T-cell (primary cell): ENCODE data around the gene PELI2. TPM values are rescaled to one million over a fixed set of nuclear protein-coding genes. Genes with fewer than 3 reads are reported as not detected.
A peak's percentile ranks its signal among the peaks of the same experiment; 100 is the strongest.

Experiments used
- ATAC-seq, 4 experiments: fragments of 200-7000 bp in 3 of 4; fragments of 150-1000 bp in 1 of 4; cut with Tn5 transposase; replicated peaks in 1 of 4; 1 replicate in 3 of 4; 2 replicates in 1 of 4; pipeline ENCODE4 v1.10.0; 2021; ENCODE audit warnings: moderate library complexity in 3 of 4, mild to moderate bottlenecking in 2 of 4, moderate number of reproducible peaks in 1 of 4
- CTCF ChIA-PET, 2 donors: fragments of 300-600 bp; sonication (Branson Sonifier 250); formaldehyde crosslinking; loops; one replicate each; lab custom pipeline; 2022; ENCODE audit warnings: antibody characterized with exemption in 2 of 2; lab: Charles Lee
- POLR2A ChIA-PET, 2 donors: fragments of 300-600 bp; sonication (Branson Sonifier 250); formaldehyde crosslinking; loops; one replicate each; lab custom pipeline; 2022; ENCODE audit warnings: antibody characterized with exemption in 2 of 2; lab: Charles Lee
- DNase-seq, 35 experiments: peaks; one replicate each; pipeline versions ENCODE4 v3.0.0 to v3.0.0-alpha.2; 2013 to 2023
- H3K27ac ChIP-seq: one replicate; pipeline ENCODE4 v1.5.1; 2013; ENCODE audit warnings: low read length
- H3K27me3 ChIP-seq, 2 experiments: replicated peaks in 1 of 2; 1 replicate in 1 of 2; 2 replicates in 1 of 2; pipeline versions ENCODE4 v1.6.1 to v1.7.0; 2013; ENCODE audit warnings: low read length in 1 of 2, mixed read lengths in 1 of 2; ENCODE audit not compliant: control insufficient read depth in 2 of 2, insufficient read depth in 2 of 2; ENCODE audit errors: extremely low read depth in 1 of 2
- H3K36me3 ChIP-seq, 2 donors: 1 replicate in 1 of 2; 2 replicates in 1 of 2; pipeline versions ENCODE4 v1.6.1 to v1.7.0; 2013; ENCODE audit warnings: low read length in 1 of 2; ENCODE audit not compliant: control insufficient read depth in 2 of 2, insufficient read depth in 1 of 2; ENCODE audit errors: extremely low read depth in 1 of 2
- H3K4me1 ChIP-seq, 2 experiments: 1 replicate in 1 of 2; 2 replicates in 1 of 2; pipeline versions ENCODE4 v1.6.1 to v1.7.0; 2013; ENCODE audit warnings: low read length in 2 of 2, mixed read lengths in 1 of 2; ENCODE audit not compliant: insufficient read depth in 2 of 2, control insufficient read depth in 1 of 2; ENCODE audit errors: extremely low read depth in 1 of 2
- H3K4me3 ChIP-seq, 2 donors: 1 replicate in 1 of 2; 2 replicates in 1 of 2; pipeline versions ENCODE4 v1.5.1 to v1.7.0; 2013; ENCODE audit warnings: mild to moderate bottlenecking in 2 of 2, low read length in 1 of 2, moderate library complexity in 1 of 2; ENCODE audit not compliant: control insufficient read depth in 1 of 2; ENCODE audit errors: extremely low read depth in 1 of 2
- H3K9me3 ChIP-seq: 2 replicates; pipeline ENCODE4 v1.7.0; 2013
- H3K27ac Mint-ChIP-seq, 2 donors: one replicate each; pipeline ENCODE4 v1.8.0; 2020 to 2021; ENCODE audit warnings: mild to moderate bottlenecking in 2 of 2, mixed read lengths in 2 of 2
- H3K27me3 Mint-ChIP-seq, 2 donors: one replicate each; pipeline ENCODE4 v1.8.0; 2021 to 2022; ENCODE audit warnings: mixed read lengths in 2 of 2
- H3K36me3 Mint-ChIP-seq: one replicate; pipeline ENCODE4 v1.8.0; 2021; ENCODE audit warnings: mixed read lengths
- H3K4me1 Mint-ChIP-seq, 3 donors: one replicate each; pipeline ENCODE4 v1.8.0; 2020 to 2022; ENCODE audit warnings: mixed read lengths in 3 of 3, mild to moderate bottlenecking in 1 of 3
- H3K4me3 Mint-ChIP-seq, 3 donors: one replicate each; pipeline ENCODE4 v1.8.0; 2020 to 2022; ENCODE audit warnings: mild to moderate bottlenecking in 3 of 3, mixed read lengths in 3 of 3, moderate library complexity in 3 of 3
- H3K9me3 Mint-ChIP-seq, 3 donors: one replicate each; pipeline ENCODE4 v1.8.0; 2020 to 2022; ENCODE audit warnings: mixed read lengths in 3 of 3
- WGBS: methylation state at CpG from one replicate; pipeline ENCODE4 v1.1.5; 2013; ENCODE audit warnings: missing lambda C conversion rate; ENCODE audit not compliant: insufficient coverage; 5-methylcytosine and 5-hydroxymethylcytosine counted together
- total RNA-seq, 35 experiments: library from RNA in 6 of 35; stranded (reverse) in 6 of 35; fragments of 120-200 nt in 1 of 35; gene quantifications; one replicate each; pipeline versions ENCODE4 v1.2.1 to v1.2.4 and lab custom pipeline; 2013 to 2026

PELI2 gene
- total RNA-seq, 5 donors from 2014 or later (not counting 1 experiment from before 2014, with no cell fraction given) = 9.0 to 12.7 (median 10.5) TPM

DNA sequence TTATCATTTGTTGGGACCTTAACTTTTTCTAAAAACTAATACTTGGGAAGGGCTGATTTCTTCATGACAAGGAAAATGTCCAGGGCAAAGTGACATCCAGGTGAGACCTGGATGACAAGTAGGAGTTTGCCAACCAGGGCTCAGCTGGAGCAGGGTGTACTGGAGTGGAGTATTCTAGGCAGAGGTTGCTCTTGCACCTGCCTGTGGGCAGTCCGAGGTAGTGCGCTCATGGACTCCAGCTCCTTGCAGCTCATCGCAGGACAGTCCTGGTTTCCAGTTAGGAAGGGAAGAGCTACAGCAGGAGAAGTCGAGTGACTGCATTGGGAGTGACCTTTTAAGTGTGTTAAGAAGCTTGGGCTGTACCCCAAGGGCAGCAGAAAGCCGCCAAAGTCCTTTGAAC lies 175.9 kb downstream of the PELI2 start:
- no peaks in the 10 kb centered on the region for H3K4me1 ChIP-seq
- no peak overlapping the region for H3K4me3 ChIP-seq
- 88% methylated on average over 5 of the region's 5 CpGs for WGBS
- no peaks in the 10 kb centered on the region for H3K27me3 ChIP-seq
- ATAC-seq (no peak), DNase-seq (peak in 3 of 35 experiments; percentile 2 to 8 (median 3))
- no peak overlapping the region for H3K27ac ChIP-seq
- peaks cover 61% of the 10 kb centered on the region for H3K36me3 Mint-ChIP-seq
- no peak overlapping the region for H3K4me3 Mint-ChIP-seq
- peaks cover 0 to 10% (median 0%) of the 10 kb centered on the region in 3 donors for H3K4me1 Mint-ChIP-seq
- CTCF ChIA-PET = no interaction called here
- H3K27me3 Mint-ChIP-seq = no peaks in the 10 kb centered on the region
- H3K9me3 ChIP-seq = no peaks in the 10 kb centered on the region
- POLR2A ChIA-PET = no interaction called here
- peaks cover 3 to 6% of the 10 kb centered on the region in 2 donors for H3K36me3 ChIP-seq
- no peak overlapping the region for H3K27ac Mint-ChIP-seq
- H3K9me3 Mint-ChIP-seq = no peaks in the 10 kb centered on the region

DNA sequence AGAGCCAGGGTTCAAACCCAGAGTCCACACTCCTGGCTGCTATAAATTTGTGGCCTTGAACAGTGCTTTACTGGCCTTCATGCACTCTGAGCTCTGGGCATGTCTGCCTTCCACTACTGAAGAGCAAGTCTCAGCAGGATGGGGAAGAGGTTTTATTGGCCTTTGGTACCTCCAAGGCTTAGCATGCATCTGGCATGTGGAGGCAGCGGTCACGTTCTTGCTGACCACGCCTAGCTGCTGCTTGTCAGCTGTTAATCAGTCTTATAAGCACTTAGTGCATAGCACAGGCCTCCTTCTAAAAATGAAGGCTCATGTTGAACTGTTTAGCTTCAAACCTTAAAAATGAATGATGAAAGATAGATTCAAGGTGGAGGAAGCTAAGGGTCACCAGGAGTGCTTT lies 177.5 kb downstream of the PELI2 start:
- no peak for DNase-seq
- no peaks in the 10 kb centered on the region for H3K27me3 Mint-ChIP-seq
- peaks cover 52% of the 10 kb centered on the region for H3K36me3 Mint-ChIP-seq
- WGBS = 83% methylated on average over 3 of the region's 3 CpGs
- ChIA-PET POLR2A (interaction anchor here in 1 of 2 donors (0.6 kb wide), 1 partner anchor 958 kb away, joined by 5 read pairs; no protein-coding TSS in a partner anchor), CTCF (no interaction called here)
- H3K4me1 ChIP-seq = no peaks in the 10 kb centered on the region
- no peaks in the 10 kb centered on the region for H3K9me3 ChIP-seq
- peaks cover 3% of the 10 kb centered on the region in 2 donors for H3K36me3 ChIP-seq
- H3K27me3 ChIP-seq = no peaks in the 10 kb centered on the region
- H3K27ac ChIP-seq = no peak overlapping the region
- H3K4me1 Mint-ChIP-seq = peaks cover 0 to 10% (median 0%) of the 10 kb centered on the region in 3 donors
- H3K27ac Mint-ChIP-seq = no peak overlapping the region
- H3K9me3 Mint-ChIP-seq = no peaks in the 10 kb centered on the region
- H3K4me3 Mint-ChIP-seq = no peak overlapping the region
- no peak for ATAC-seq
- H3K4me3 ChIP-seq = no peak overlapping the region

DNA sequence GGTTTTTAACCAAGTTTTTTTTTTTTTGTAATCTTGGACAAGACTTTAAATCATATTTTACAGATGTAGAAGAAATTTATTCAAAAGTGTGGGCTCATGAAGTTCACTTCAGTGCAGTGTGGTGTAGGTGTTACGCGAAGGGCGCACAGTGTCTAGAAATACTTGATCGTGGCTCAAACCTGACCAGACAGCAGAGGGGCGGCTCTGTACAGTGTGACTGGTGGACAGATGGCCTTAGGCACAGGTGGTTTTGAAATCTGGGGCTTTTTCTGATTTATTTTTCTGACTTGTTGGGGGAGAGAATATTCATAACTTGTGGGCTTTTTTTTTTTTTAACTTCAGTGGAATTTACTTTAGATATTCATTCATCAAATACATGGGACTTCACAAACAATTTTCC lies 179.2 kb downstream of the PELI2 start:
- Mint-ChIP-seq H3K9me3 (no peaks in the 10 kb centered on the region), H3K4me1 (peaks cover 0 to 10% (median 0%) of the 10 kb centered on the region in 3 donors), H3K36me3 (peaks cover 44% of the 10 kb centered on the region), H3K4me3 (no peak overlapping the region), H3K27me3 (no peaks in the 10 kb centered on the region), H3K27ac (no peak overlapping the region)
- ChIA-PET CTCF (no interaction called here), POLR2A (interaction anchor here in 1 of 2 donors (0.7 kb wide), 1 partner anchor 992 kb away, joined by 9 read pairs; no protein-coding TSS in a partner anchor)
- DNase-seq (no peak), ATAC-seq (no peak)
- Histone ChIP-seq H3K9me3 (no peaks in the 10 kb centered on the region), H3K4me1 (no peaks in the 10 kb centered on the region), H3K27me3 (no peaks in the 10 kb centered on the region), H3K4me3 (no peak overlapping the region), H3K27ac (no peak overlapping the region), H3K36me3 (peaks cover 0 to 3% of the 10 kb centered on the region in 2 donors)
- WGBS = 82% methylated on average over 3 of the region's 5 CpGs

DNA sequence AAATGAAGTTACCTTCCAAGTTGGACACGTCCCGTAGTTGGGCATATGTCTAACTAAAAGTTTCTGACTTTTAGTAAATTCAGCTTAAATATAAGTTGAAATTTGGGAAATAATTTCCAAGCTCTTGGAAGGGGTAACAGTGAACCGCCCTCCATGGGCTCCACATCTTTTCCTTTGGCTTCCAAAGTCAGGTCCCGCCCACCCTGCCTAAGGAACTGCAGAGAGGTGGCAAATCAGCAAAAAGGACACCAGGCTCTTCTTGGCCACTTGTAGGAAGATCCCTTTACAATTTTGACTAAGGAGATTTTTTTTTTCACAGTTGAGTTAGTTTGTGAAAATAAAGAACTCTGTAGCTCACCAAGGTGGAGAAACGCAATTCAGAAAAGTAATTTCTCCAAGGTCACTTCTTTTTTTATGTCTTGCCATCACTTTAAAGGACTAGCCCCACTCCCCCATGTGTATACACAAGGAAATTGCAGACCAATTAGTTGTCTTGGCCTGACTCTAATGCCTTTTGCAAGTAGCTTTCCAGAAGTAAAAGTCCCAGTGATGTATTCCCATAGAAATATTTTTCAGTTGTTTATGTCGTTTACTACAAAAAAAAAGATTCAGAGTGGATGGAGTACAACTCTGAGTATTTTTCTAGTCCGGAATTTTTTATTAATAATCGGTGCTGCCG lies 181.2 kb downstream of the PELI2 start:
- H3K9me3 Mint-ChIP-seq = no peaks in the 10 kb centered on the region
- Histone ChIP-seq H3K4me3 (no peak overlapping the region), H3K4me1 (no peaks in the 10 kb centered on the region), H3K36me3 (no peaks in the 10 kb centered on the region), H3K9me3 (no peaks in the 10 kb centered on the region), H3K27me3 (no peaks in the 10 kb centered on the region), H3K27ac (no peak overlapping the region)
- ChIA-PET POLR2A (no interaction called here), CTCF (interaction anchor here in 1 of 2 donors (0.6 kb wide), 1 partner anchor 12 kb away, joined by 4 read pairs; no protein-coding TSS in a partner anchor)
- no peak for ATAC-seq
- H3K27me3 Mint-ChIP-seq = no peaks in the 10 kb centered on the region
- H3K4me3 Mint-ChIP-seq = no peak overlapping the region
- peaks cover 40% of the 10 kb centered on the region for H3K36me3 Mint-ChIP-seq
- peaks cover 0 to 8% (median 0%) of the 10 kb centered on the region in 3 donors for H3K4me1 Mint-ChIP-seq
- no peak overlapping the region for H3K27ac Mint-ChIP-seq
- WGBS = no CpG with 5 or more reads among the region's 9 CpGs
- DNase-seq = no peak

DNA sequence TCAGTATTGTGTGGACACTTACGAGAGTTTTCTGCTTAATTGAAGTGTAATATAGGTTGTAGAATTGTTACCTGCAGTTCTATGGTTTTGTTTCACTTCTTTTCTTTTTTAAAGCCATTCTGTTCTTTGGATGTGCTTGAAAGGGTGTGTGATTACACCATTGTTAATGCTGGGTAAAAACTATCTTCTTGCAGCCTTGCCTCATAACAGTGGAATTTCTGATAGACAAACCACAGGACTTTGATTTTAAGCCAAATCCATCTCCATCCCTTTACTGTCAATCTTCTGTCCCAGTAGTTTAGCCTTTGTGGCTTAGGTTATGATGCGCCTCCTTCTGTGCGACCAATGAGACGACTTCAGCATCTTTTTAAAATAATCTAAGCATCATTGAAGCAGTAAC lies 182.3 kb downstream of the PELI2 start:
- ChIA-PET POLR2A (no interaction called here), CTCF (interaction anchor here in 1 of 2 donors (0.5 to 0.6 kb wide), 2 partner anchors 11 to 1039 kb away, joined by 4 read pairs; no protein-coding TSS in a partner anchor)
- peaks cover 32% of the 10 kb centered on the region for H3K36me3 Mint-ChIP-seq
- no peak overlapping the region for H3K27ac ChIP-seq
- ATAC-seq (no peak), DNase-seq (no peak)
- H3K4me3 ChIP-seq = no peak overlapping the region
- no peaks in the 10 kb centered on the region for H3K9me3 ChIP-seq
- H3K27me3 Mint-ChIP-seq = no peaks in the 10 kb centered on the region
- H3K4me1 Mint-ChIP-seq = peaks cover 0 to under 1% (median 0%) of the 10 kb centered on the region in 3 donors
- no peaks in the 10 kb centered on the region for H3K4me1 ChIP-seq
- no peaks in the 10 kb centered on the region for H3K36me3 ChIP-seq
- H3K4me3 Mint-ChIP-seq = no peak overlapping the region
- no peaks in the 10 kb centered on the region for H3K9me3 Mint-ChIP-seq
- WGBS = no CpG with 5 or more reads among the region's 4 CpGs
- no peaks in the 10 kb centered on the region for H3K27me3 ChIP-seq
- no peak overlapping the region for H3K27ac Mint-ChIP-seq

DNA sequence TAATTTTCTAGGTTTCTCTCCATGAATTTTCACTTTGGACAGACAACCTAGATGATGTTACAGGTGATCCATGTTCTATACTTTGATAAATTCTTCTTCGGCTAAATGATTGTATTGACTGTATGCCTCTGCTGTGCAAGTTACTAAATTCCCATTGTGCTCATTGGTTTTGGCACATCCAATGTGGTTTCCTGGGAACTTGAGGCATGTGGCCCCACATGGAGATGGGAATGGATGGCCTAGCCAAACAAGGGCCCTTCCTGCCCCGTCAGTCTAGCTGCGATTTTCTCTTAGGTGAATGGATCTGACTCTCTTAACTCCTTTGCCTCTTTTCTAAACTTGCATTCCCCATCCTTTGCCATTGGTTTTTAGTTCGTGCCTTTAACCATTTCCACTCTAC lies 186.2 kb downstream of the PELI2 start:
- ChIA-PET CTCF (interaction anchor here in 1 of 2 donors (0.6 kb wide), 1 partner anchor 47 kb away, joined by 5 read pairs; no protein-coding TSS in a partner anchor), POLR2A (no interaction called here)
- H3K9me3 Mint-ChIP-seq = no peaks in the 10 kb centered on the region
- no peak overlapping the region for H3K4me3 Mint-ChIP-seq
- DNase-seq (no peak), ATAC-seq (no peak)
- 100% methylated on average over 1 of the region's 4 CpGs for WGBS
- no peak overlapping the region for H3K27ac Mint-ChIP-seq
- Histone ChIP-seq H3K27ac (no peak overlapping the region), H3K9me3 (no peaks in the 10 kb centered on the region), H3K4me3 (no peak overlapping the region), H3K36me3 (no peaks in the 10 kb centered on the region), H3K27me3 (no peaks in the 10 kb centered on the region), H3K4me1 (no peaks in the 10 kb centered on the region)
- H3K4me1 Mint-ChIP-seq = no peaks in the 10 kb centered on the region
- H3K36me3 Mint-ChIP-seq = peaks cover 5% of the 10 kb centered on the region
- no peaks in the 10 kb centered on the region for H3K27me3 Mint-ChIP-seq
